HCT116 (cell line): ENCODE measurements around the gene TRAK1. TPM values are rescaled to one million over a fixed set of nuclear protein-coding genes. Genes with fewer than 3 reads are reported as not detected.
A peak's percentile ranks its signal among the peaks of the same experiment; 100 is the strongest.

Experiments
- ATAC-seq: fragments of 200-7000 bp; cut with Tn5 transposase; 2 replicates; pipeline ENCODE4 v1.9.1; 2020; ENCODE audit warnings: mild to moderate bottlenecking, moderate library complexity
- BruUV-seq: library from RNA; stranded (reverse); fragments of 400-500 nt; replicated peaks from 2 replicates; lab custom pipeline; 2021; lab: Mats Ljungman, UMichigan
- CTCF ChIA-PET: fragments of 300-600 bp; sonication (Branson Sonifier 250); formaldehyde crosslinking; loops from one replicate; lab custom pipeline; 2021; ENCODE audit warnings: antibody characterized with exemption; lab: Charles Lee
- POLR2A ChIA-PET: fragments of 300-600, 350-600 bp; sonication (Branson Sonifier 250); formaldehyde crosslinking; loops from one replicate; lab custom pipeline; 2021; ENCODE audit warnings: antibody characterized with exemption; lab: Charles Lee
- RAD21 ChIA-PET, 2 experiments: fragments of 300-600 bp; sonication (Branson Sonifier 250); formaldehyde crosslinking; loops; one replicate each; lab custom pipeline; 2023; ENCODE audit warnings: low total read pairs in 2 of 2; ENCODE audit not compliant: uncharacterized antibody in 2 of 2, unreplicated experiment in 2 of 2, low non-redundant PET in 1 of 2; lab: Charles Lee
- DNase-seq: peaks from one replicate; pipeline ENCODE4 v3.0.0-alpha.2; 2010; ENCODE audit warnings: low read depth, low spot score
- H2AFZ ChIP-seq: fragments of 200-600 bp; shearing (Covaris generic), sonication (generic); 2 replicates; pipeline ENCODE4 v1.6.1; 2017; ENCODE audit warnings: low read depth, mixed run types, mixed read lengths, antibody characterized with exemption, low read length; ENCODE audit not compliant: poor library complexity, severe bottlenecking
- H3K27ac ChIP-seq: 2 replicates; pipeline ENCODE4 v1.5.1; 2012; ENCODE audit warnings: low read depth, low read length
- H3K27me3 ChIP-seq: fragments of 200-600 bp; sonication (generic); 2 replicates; pipeline ENCODE4 v1.6.1; 2016; ENCODE audit warnings: mixed run types, low read length, mixed read lengths; ENCODE audit not compliant: insufficient read depth
- H3K36me3 ChIP-seq, 2 experiments: fragments of 200-500 bp in 1 of 2; fragments of 200-600 bp in 1 of 2; sonication (Bioruptor generic) in 1 of 2; sonication (generic) in 1 of 2; 2 replicates each; pipeline versions ENCODE4 v1.5.1 to v1.6.1; 2014 to 2016; ENCODE audit warnings: low read length in 2 of 2, inconsistent platforms in 1 of 2, mixed read lengths in 1 of 2, mixed run types in 1 of 2; ENCODE audit not compliant: insufficient read depth in 2 of 2, control insufficient read depth in 1 of 2
- H3K4me1 ChIP-seq, 2 experiments: fragments of 200-600 bp in 1 of 2; sonication (generic) in 1 of 2; 2 replicates each; pipeline versions ENCODE4 v1.5.1 to v1.6.1; 2012 to 2017; ENCODE audit warnings: low read length in 2 of 2, inconsistent platforms in 1 of 2, mild to moderate bottlenecking in 1 of 2, mixed read lengths in 1 of 2, mixed run types in 1 of 2, moderate library complexity in 1 of 2; ENCODE audit not compliant: insufficient read depth in 2 of 2, control insufficient read depth in 1 of 2
- H3K4me2 ChIP-seq: fragments of 200-600 bp; sonication (generic); 2 replicates; pipeline ENCODE4 v1.6.1; 2017; ENCODE audit warnings: mixed run types, low read length, mixed read lengths
- H3K4me3 ChIP-seq, 2 experiments: fragments of 200-600 bp in 1 of 2; sonication (generic) in 1 of 2; replicated peaks in 1 of 2; 2 replicates each; pipeline ENCODE4 v1.5.1; 2011 to 2016; ENCODE audit warnings: low read length in 2 of 2, control low read depth in 1 of 2, low read depth in 1 of 2, mild to moderate bottlenecking in 1 of 2, mixed read lengths in 1 of 2, mixed run types in 1 of 2
- H3K79me2 ChIP-seq: fragments of 200-600 bp; sonication (generic); 2 replicates; pipeline ENCODE4 v1.6.1; 2017; ENCODE audit warnings: mild to moderate bottlenecking, mixed run types, low read length, moderate library complexity, mixed read lengths; ENCODE audit not compliant: insufficient read depth
- H3K9ac ChIP-seq: fragments of 200-600 bp; sonication (generic); 2 replicates; pipeline ENCODE4 v1.6.1; 2016; ENCODE audit warnings: low read length, mixed read lengths
- H3K9me2 ChIP-seq: fragments of 200-600 bp; sonication (generic), shearing (Covaris generic); 2 replicates; pipeline ENCODE4 v1.6.1; 2017; ENCODE audit warnings: mixed run types, mild to moderate bottlenecking, moderate library complexity; ENCODE audit not compliant: insufficient read depth
- H3K9me3 ChIP-seq, 2 experiments: fragments of 200-500 bp in 1 of 2; fragments of 200-600 bp in 1 of 2; sonication (Bioruptor generic) in 1 of 2; sonication (generic) in 1 of 2; 2 replicates each; pipeline ENCODE4 v1.6.1; 2014 to 2017; ENCODE audit warnings: low read length in 2 of 2, mixed read lengths in 2 of 2, inconsistent platforms in 1 of 2, low read depth in 1 of 2, mild to moderate bottlenecking in 1 of 2, mixed run types in 1 of 2, moderate library complexity in 1 of 2; ENCODE audit not compliant: control insufficient read depth in 1 of 2, insufficient read depth in 1 of 2
- H4K20me1 ChIP-seq: fragments of 200-600 bp; sonication (generic), shearing (Covaris generic); 2 replicates; pipeline ENCODE4 v1.6.1; 2017; ENCODE audit warnings: mixed run types, mild to moderate bottlenecking, moderate library complexity; ENCODE audit not compliant: insufficient read depth
- CBX3 ChIP-seq: IDR thresholded peaks from 2 replicates; pipeline ENCODE4 v1.6.1; 2012; ENCODE audit warnings: low read depth
- CEBPB ChIP-seq: IDR thresholded peaks from 2 replicates; pipeline ENCODE4 v1.6.1; 2012; ENCODE audit warnings: low read depth
- EZH2 ChIP-seq: fragments of 200-600 bp; sonication (generic); IDR thresholded peaks from 2 replicates; pipeline ENCODE4 v1.6.1; 2017; ENCODE audit warnings: antibody characterized with exemption, mixed run types
- EZH2phosphoT487 ChIP-seq: fragments of 200-600 bp; IDR thresholded peaks from 2 replicates; pipeline ENCODE4 v1.6.1; 2018; ENCODE audit warnings: antibody characterized with exemption, borderline replicate concordance
- FOSL1 ChIP-seq: IDR thresholded peaks from 2 replicates; pipeline ENCODE4 v1.6.1; 2012; ENCODE audit warnings: low read depth
- JUND ChIP-seq: IDR thresholded peaks from 2 replicates; pipeline ENCODE4 v1.6.1; 2012
- MAX ChIP-seq: IDR thresholded peaks from 2 replicates; pipeline ENCODE4 v1.6.1; 2012
- POLR2A ChIP-seq: IDR thresholded peaks from 2 replicates; pipeline ENCODE4 v1.7.0; 2011; ENCODE audit warnings: borderline replicate concordance; ENCODE audit not compliant: insufficient read depth, insufficient read length; ENCODE audit errors: extremely low read depth
- POLR2AphosphoS5 ChIP-seq: IDR thresholded peaks from 2 replicates; pipeline ENCODE4 v1.6.1; 2011; ENCODE audit warnings: mild to moderate bottlenecking, low read depth, low read length, moderate library complexity
- REST ChIP-seq: IDR thresholded peaks from 2 replicates; pipeline ENCODE4 v1.6.1; 2012; ENCODE audit warnings: low read depth
- SIN3A ChIP-seq: IDR thresholded peaks from 2 replicates; pipeline ENCODE4 v1.6.1; 2012; ENCODE audit warnings: low read depth
- SP1 ChIP-seq: IDR thresholded peaks from 2 replicates; pipeline ENCODE4 v1.6.1; 2012; ENCODE audit warnings: low read depth
- SRF ChIP-seq: IDR thresholded peaks from 2 replicates; pipeline ENCODE4 v1.6.1; 2012; ENCODE audit warnings: low read depth
- TCF7L2 ChIP-seq: IDR thresholded peaks from 2 replicates; pipeline ENCODE4 v1.7.0; 2011; ENCODE audit warnings: borderline replicate concordance, inconsistent platforms; ENCODE audit not compliant: insufficient read depth, insufficient read length; ENCODE audit errors: extremely low read depth
- intact Hi-C: fragments of 100-400 bp; cut with micrococcal nuclease; formaldehyde crosslinking; loops from 2 replicates; pipeline ENCODE4 v1.10.0; 2022
- total RNA-seq: library from RNA; stranded (reverse); gene quantifications from one replicate; pipeline ENCODE4 v1.2.1, GENCODE V29; 2021; ENCODE audit not compliant: unreplicated experiment
- TF ChIP-seq, protein P1 (sequence below): IDR thresholded peaks from 2 replicates; pipeline ENCODE4 v1.6.1; 2012

Gene TRAK1
- total RNA-seq, 1 experiment from 2014 or later = 25.9 TPM

GRCh38 chr3:42149975-42150374 is 58.8 kb downstream of the TRAK1 start:
- Histone ChIP-seq H3K27ac (no peak overlapping the region), H3K79me2 (no peaks in the 10 kb centered on the region; the same call in 1 of the 2 replicates), H3K36me3 (no peaks in the 10 kb centered on the region), H3K9me3 (no peaks in the 10 kb centered on the region), H3K27me3 (no peaks in the 10 kb centered on the region), H3K4me2 (peak overlapping the region; percentile 73), H3K9me2 (no peaks in the 10 kb centered on the region; the same call in 1 of the 2 replicates), H2AFZ (no peak overlapping the region), H3K4me1 (peaks cover 15 to 27% of the 10 kb centered on the region in 2 experiments), H3K9ac (no peak overlapping the region), H4K20me1 (no peaks in the 10 kb centered on the region), H3K4me3 (peak overlapping the region in 1 of 2 experiments; percentile 44; a peak in 2 of 4 replicates)
- no TSS peak for BruUV-seq
- ChIA-PET CTCF (no interaction called here), RAD21 (interaction anchor here in 1 of 2 experiments (0.7 kb wide), 1 partner anchor 663 kb away, joined by 3 read pairs; no protein-coding TSS in a partner anchor), POLR2A (no interaction called here)
- DNase-seq = peak; percentile 63
- intact Hi-C loops = no loop called here
- TF ChIP-seq SIN3A = no peak
- no peak for TF ChIP-seq POLR2AphosphoS5
- TF ChIP-seq EZH2phosphoT487 = no peak
- TF ChIP-seq CBX3 = no peak
- TF ChIP-seq JUND = no peak
- no peak for TF ChIP-seq POLR2A
- TF ChIP-seq TCF7L2 = no peak
- TF ChIP-seq SP1 = no peak; the same call in 1 of the 2 replicates
- TF ChIP-seq REST = no peak
- no peak for TF ChIP-seq FOSL1
- no peak for TF ChIP-seq MAX
- TF ChIP-seq CEBPB = no peak
- no peak for TF ChIP-seq SRF
- TF ChIP-seq, protein P1, sequence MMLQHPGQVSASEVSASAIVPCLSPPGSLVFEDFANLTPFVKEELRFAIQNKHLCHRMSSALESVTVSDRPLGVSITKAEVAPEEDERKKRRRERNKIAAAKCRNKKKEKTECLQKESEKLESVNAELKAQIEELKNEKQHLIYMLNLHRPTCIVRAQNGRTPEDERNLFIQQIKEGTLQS = no peak
- TF ChIP-seq EZH2 = no peak
- ATAC-seq = peak; percentile 90
